ENCODE results near the gene DGKZ. TPM values are rescaled to one million over a fixed set of nuclear protein-coding genes. Genes with fewer than 3 reads are reported as not detected.
"Not testable (repeated sequence)": the region's sequence is repeated elsewhere in the genome, so short reads cannot be mapped to it uniquely, and the experiment has no call there.

Gene DGKZ, protein sequence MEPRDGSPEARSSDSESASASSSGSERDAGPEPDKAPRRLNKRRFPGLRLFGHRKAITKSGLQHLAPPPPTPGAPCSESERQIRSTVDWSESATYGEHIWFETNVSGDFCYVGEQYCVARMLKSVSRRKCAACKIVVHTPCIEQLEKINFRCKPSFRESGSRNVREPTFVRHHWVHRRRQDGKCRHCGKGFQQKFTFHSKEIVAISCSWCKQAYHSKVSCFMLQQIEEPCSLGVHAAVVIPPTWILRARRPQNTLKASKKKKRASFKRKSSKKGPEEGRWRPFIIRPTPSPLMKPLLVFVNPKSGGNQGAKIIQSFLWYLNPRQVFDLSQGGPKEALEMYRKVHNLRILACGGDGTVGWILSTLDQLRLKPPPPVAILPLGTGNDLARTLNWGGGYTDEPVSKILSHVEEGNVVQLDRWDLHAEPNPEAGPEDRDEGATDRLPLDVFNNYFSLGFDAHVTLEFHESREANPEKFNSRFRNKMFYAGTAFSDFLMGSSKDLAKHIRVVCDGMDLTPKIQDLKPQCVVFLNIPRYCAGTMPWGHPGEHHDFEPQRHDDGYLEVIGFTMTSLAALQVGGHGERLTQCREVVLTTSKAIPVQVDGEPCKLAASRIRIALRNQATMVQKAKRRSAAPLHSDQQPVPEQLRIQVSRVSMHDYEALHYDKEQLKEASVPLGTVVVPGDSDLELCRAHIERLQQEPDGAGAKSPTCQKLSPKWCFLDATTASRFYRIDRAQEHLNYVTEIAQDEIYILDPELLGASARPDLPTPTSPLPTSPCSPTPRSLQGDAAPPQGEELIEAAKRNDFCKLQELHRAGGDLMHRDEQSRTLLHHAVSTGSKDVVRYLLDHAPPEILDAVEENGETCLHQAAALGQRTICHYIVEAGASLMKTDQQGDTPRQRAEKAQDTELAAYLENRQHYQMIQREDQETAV
- 58.8 TPM for polyA plus RNA-seq (2013, experiment 1 of 2)
- 45.7 TPM for polyA plus RNA-seq (2013, experiment 2 of 2)

DNA sequence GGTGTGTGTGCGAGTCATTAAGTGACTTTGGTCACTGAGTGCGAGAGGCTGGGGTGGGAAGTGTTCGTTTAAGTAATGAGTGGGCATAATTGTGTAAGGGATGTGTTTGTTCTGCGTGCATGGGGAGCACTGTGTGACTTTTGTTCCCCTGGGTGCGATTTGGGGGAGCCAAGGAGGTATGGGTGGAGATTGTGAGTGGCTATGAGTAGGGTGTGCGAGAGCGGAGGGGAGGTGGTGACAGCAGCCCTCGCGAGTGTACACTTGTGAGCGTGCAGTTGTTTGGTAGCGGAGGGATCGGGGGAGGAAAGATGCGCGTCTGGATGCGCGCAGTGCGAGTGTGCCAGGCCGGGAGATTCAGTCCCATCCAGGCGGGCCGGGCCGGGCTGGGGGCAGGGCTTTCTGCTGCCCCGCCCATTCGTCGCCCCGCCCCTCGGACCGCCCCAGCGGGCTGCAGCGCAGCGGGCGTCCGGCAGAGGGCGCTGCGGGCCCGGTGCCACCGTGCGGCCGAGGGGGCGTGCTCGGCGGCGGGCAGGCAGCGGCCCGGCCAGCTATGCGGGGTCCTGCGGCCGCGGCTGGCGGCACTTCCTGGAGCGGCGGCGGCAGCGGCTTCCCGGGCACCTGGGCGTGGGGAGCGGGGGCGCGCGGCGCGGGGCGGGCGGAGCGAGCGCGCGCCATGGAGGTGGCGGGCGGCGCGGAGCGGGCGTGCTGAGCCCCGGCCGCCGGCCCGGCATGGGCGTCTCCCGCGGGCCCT lies at the start of gene DGKZ:
Gene DGKZ, plus strand, starts transcription at position 578 of the 751 bp plus-strand sequence. CDS start 197 bp downstream, outside the sequence.
- Histone ChIP-seq H3K4me3 (ENCODE audit: extremely low read depth, insufficient read depth, low read length, poor library complexity, severe bottlenecking) (peak within 1 kb of the TSS; percentile 70), H3K27ac (ENCODE audit: low read depth, low read length, severe bottlenecking) (no peak within 1 kb of the TSS), H3K36me3 (ENCODE audit: control insufficient read depth, insufficient read depth, low read length) (peaks cover 14% of the 10 kb centered on the region), H3K9me3 (ENCODE audit: control insufficient read depth, low read length) (no peaks in the 10 kb centered on the region), H3K4me1 (ENCODE audit: control insufficient read depth, insufficient read depth, low read length, poor library complexity, severe bottlenecking) (peaks cover 49% of the 10 kb centered on the region)
- 12 to 15% methylated on average over 49 to 66 of the region's 80 CpGs for WGBS, 2 experiments (ENCODE audit: insufficient coverage in 2 of 2)

DNA sequence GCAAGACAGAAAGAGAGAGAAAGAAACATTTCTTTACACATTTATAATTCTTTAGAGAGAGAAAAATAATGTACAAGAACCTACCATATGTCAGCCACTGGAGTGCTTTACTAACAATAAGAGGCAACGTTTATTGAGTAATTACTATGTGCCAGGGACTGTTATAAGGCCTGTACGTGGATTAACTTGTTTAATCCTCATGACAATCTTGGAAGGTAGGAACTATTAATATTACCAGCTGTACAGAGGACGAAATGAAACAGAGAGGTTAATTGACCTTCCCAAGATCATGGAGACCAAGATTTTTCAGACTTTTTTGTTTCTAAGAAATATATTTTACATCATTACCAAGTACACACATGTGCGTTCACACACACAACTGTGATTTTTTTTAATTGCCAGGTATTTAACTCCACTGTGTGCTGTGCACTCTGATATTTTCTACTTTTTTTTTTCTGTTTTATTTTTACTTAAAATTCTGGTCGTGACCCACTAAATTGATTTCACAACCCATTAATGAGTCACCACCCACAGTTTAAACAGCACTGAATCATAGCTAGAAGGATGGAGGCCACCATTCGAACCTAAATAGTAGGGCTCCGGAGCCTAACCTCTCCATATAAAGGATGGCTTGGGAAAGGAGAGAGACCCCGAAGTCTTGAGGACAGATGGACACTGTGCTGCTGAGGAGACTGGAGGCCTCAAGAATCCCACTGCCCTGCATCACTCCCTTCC lies 48.4 kb upstream of the DGKZ start:
- Histone ChIP-seq H3K4me1 (ENCODE audit: control insufficient read depth, insufficient read depth, low read length, poor library complexity, severe bottlenecking) (peaks cover 37% of the 10 kb centered on the region), H3K36me3 (ENCODE audit: control insufficient read depth, insufficient read depth, low read length) (peaks cover 54% of the 10 kb centered on the region), H3K27ac (ENCODE audit: low read depth, low read length, severe bottlenecking) (no peak overlapping the region), H3K9me3 (ENCODE audit: control insufficient read depth, low read length) (no peaks in the 10 kb centered on the region), H3K4me3 (ENCODE audit: extremely low read depth, insufficient read depth, low read length, poor library complexity, severe bottlenecking) (no peak overlapping the region)
- WGBS, 2 experiments (ENCODE audit: insufficient coverage in 2 of 2) = 97 to 100% methylated on average over 2 to 5 of the region's 8 CpGs

DNA sequence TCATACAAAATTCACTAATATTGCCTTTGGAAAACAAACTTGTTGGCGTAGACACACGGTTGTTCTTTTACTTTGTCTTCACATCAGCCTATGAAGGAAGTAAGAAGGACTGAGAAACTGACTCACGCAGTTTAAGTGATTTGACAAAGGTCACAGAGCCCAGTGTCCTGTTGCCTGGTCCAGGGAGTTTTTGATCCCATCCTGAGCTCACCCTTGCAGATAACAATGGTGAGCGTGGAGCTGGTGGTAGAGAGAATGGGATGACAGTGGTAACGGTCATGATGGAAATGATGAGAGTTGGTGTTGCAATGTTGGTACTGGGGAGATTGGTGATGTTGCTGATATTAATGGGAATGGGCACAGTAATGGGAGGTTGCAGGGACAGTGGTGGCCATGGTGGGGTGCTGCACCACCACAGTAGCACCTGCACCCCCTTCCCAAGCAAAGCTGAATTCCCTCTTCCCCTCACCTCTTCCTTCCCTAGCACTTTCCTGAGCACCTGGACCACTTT lies 47.8 kb upstream of the DGKZ start:
- Histone ChIP-seq H3K9me3 (ENCODE audit: control insufficient read depth, low read length) (no peaks in the 10 kb centered on the region), H3K4me1 (ENCODE audit: control insufficient read depth, insufficient read depth, low read length, poor library complexity, severe bottlenecking) (peaks cover 31% of the 10 kb centered on the region), H3K4me3 (ENCODE audit: extremely low read depth, insufficient read depth, low read length, poor library complexity, severe bottlenecking) (no peak overlapping the region), H3K27ac (ENCODE audit: low read depth, low read length, severe bottlenecking) (no peak overlapping the region), H3K36me3 (ENCODE audit: control insufficient read depth, insufficient read depth, low read length) (peaks cover 54% of the 10 kb centered on the region)
- 90 to 98% methylated on average over 5 of the region's 5 CpGs for WGBS, 2 experiments (ENCODE audit: insufficient coverage in 2 of 2)

DNA sequence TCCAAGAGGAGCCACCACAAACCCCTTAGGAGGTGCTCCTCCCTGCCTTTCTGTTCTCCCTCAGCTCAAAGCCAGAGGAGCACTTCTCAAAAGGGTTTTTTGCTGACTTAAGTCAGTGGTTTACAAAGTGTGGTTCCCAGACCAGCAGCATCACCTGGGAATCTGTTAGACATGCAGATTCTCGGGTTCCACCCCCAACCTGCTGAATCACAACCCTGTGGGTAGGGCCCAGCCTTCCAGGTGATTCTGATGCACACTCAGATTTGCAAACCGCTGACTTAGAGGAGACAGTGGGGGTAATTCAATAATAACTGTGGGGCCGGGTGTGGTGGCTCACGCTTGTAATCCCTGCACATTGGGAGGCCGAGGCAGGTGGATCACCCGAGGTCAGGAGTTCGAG lies 47.0 kb upstream of the DGKZ start:
- Histone ChIP-seq H3K4me1 (ENCODE audit: control insufficient read depth, insufficient read depth, low read length, poor library complexity, severe bottlenecking) (peaks cover 29% of the 10 kb centered on the region), H3K4me3 (ENCODE audit: extremely low read depth, insufficient read depth, low read length, poor library complexity, severe bottlenecking) (no peak overlapping the region), H3K27ac (ENCODE audit: low read depth, low read length, severe bottlenecking) (no peak overlapping the region), H3K36me3 (ENCODE audit: control insufficient read depth, insufficient read depth, low read length) (peaks cover 61% of the 10 kb centered on the region), H3K9me3 (ENCODE audit: control insufficient read depth, low read length) (no peaks in the 10 kb centered on the region)
- WGBS, 2 experiments (ENCODE audit: insufficient coverage in 2 of 2) = 98 to 99% methylated on average over 7 of the region's 7 CpGs

DNA sequence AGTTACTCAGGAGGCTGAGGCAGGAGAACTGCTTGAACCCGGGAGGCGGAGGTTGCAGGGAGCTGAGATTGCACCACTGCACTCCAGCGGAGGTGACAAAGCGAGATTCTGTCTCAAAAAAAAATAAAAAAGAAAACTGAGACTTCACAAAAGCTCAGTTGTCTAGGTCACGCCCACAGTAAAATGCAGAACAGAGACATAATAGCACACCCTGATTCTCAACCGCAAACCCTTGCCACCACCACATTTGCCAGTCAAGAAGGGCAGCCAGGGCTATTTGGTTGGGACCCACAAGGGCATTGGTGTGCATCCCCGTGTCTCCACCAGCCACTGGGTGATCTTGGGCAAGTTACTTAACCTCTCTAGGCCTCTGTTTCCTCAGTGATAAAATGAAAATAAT lies 44.4 kb upstream of the DGKZ start:
- WGBS, 2 experiments (ENCODE audit: insufficient coverage in 2 of 2) = 94 to 98% methylated on average over 6 to 7 of the region's 7 CpGs
- Histone ChIP-seq H3K36me3 (ENCODE audit: control insufficient read depth, insufficient read depth, low read length) (peaks cover 71% of the 10 kb centered on the region), H3K4me1 (ENCODE audit: control insufficient read depth, insufficient read depth, low read length, poor library complexity, severe bottlenecking) (peaks cover 8% of the 10 kb centered on the region), H3K9me3 (ENCODE audit: control insufficient read depth, low read length) (no peaks in the 10 kb centered on the region), H3K27ac (ENCODE audit: low read depth, low read length, severe bottlenecking) (no peak overlapping the region), H3K4me3 (ENCODE audit: extremely low read depth, insufficient read depth, low read length, poor library complexity, severe bottlenecking) (no peak overlapping the region)

DNA sequence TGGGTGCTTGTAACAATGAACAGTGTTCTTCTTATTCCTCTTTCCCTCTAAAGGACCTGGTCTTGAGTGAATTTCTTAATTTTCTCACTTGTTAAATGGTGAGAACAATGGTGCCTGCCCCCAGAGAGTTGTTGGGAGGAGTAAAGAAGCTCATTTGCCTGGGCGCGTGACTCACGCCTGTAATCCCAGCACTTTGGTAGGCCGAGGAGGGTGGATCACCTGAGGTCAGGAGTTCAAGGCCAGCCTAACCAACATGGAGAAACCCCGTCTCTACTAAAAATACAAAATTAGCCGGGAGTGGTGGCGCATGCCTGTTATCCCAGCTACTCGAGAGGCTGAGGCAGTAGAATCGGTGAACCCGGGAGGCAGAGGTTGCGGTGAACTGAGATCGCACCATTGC lies 43.2 kb upstream of the DGKZ start:
- Histone ChIP-seq H3K4me1 (ENCODE audit: control insufficient read depth, insufficient read depth, low read length, poor library complexity, severe bottlenecking) (peaks cover 12% of the 10 kb centered on the region), H3K36me3 (ENCODE audit: control insufficient read depth, insufficient read depth, low read length) (peaks cover 72% of the 10 kb centered on the region)
- WGBS, 2 experiments (ENCODE audit: insufficient coverage in 2 of 2) = 92 to 96% methylated on average over 12 of the region's 12 CpGs
- not testable (repeated sequence) for H3K27ac ChIP-seq (ENCODE audit: low read depth, low read length, severe bottlenecking); H3K4me3 ChIP-seq (ENCODE audit: extremely low read depth, insufficient read depth, low read length, poor library complexity, severe bottlenecking); H3K9me3 ChIP-seq (ENCODE audit: control insufficient read depth, low read length)

DNA sequence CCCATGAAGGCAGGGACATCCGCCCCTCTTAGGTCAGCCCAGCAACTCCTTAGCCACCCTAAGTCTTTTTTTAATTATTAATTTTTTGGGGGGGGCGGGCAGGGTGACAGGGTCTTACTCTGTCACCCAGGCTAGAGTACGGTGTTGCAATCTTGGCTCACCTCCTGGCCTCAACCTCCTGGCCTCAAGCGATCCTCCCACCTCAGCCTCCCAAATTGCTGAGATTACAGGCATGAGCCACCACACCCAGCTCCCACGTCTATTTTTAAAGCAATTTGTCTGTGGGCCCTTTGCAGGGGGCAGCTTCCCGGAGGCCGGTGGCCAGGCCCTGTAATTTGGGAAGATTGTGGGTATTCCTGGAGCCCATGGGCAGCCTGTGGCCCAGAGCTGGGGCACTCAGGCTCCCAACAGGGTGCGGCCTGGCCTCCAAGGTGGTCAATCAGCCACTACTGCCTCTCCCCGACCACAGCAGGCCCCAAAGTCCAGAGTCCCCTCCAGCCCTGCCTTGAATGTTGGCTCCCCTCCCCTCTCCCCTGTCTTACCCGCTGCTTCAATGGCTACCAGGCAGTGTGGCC lies 42.6 kb upstream of the DGKZ start:
- H3K27ac ChIP-seq (ENCODE audit: low read depth, low read length, severe bottlenecking) = no peak overlapping the region
- H3K36me3 ChIP-seq (ENCODE audit: control insufficient read depth, insufficient read depth, low read length) = peaks cover 72% of the 10 kb centered on the region
- no peak overlapping the region for H3K4me3 ChIP-seq (ENCODE audit: extremely low read depth, insufficient read depth, low read length, poor library complexity, severe bottlenecking)
- H3K4me1 ChIP-seq (ENCODE audit: control insufficient read depth, insufficient read depth, low read length, poor library complexity, severe bottlenecking) = peaks cover 13% of the 10 kb centered on the region
- 96 to 100% methylated on average over 4 to 5 of the region's 10 CpGs for WGBS, 2 experiments (ENCODE audit: insufficient coverage in 2 of 2)
- H3K9me3 ChIP-seq (ENCODE audit: control insufficient read depth, low read length) = no peaks in the 10 kb centered on the region

DNA sequence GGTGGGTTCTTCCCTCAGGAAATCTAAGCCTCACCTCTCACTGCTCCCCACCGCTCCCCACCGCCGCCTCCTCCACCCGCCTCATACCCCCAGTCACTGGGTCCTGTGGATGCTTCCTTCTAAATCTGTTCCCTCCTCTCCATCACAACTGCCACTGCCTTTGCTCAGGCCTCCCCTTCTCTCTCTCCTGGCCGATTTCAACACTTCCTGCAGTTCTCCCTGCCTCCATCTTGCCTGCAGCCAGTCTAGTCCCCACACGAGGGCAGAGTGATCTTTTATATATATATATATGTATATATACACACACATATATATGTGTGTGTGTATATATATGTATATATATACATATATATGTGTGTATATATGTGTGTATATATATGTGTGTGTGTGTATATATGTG lies 42.0 kb upstream of the DGKZ start:
- WGBS, 2 experiments (ENCODE audit: insufficient coverage in 2 of 2) = 97 to 100% methylated on average over 4 of the region's 6 CpGs

DNA sequence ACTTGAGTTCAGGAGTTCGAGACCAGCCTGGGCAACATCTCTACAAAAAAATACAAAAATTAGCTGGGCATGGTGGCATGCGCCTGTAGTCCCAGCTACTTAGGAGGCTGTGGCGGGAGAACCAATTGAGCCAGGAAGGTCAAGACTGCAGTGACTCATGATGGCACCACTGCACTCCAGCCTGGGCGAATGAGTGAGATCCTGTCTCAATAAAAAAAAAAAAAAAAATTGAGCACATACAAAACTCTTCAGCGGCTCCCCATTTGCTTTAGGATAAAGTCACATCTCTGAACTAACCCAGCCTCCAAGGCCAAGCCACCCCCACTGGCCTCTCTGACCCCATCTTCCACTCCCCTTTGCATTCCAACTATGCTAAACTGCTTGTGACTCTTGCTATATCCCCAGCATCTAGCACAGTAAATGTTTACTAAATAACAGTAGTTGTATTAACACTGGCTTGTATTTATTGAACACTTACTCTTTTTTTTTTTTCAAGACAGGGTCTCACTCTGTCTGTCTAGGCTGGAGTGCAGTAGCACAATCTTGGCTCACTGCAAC lies 40.9 kb upstream of the DGKZ start:
- H3K36me3 ChIP-seq (ENCODE audit: control insufficient read depth, insufficient read depth, low read length) = peaks cover 73% of the 10 kb centered on the region
- 84 to 93% methylated on average over 2 to 5 of the region's 5 CpGs for WGBS, 2 experiments (ENCODE audit: insufficient coverage in 2 of 2)

More for the DNA sequence above, 42.0 kb upstream of the DGKZ start:
- H3K4me1 ChIP-seq (ENCODE audit: control insufficient read depth, insufficient read depth, low read length, poor library complexity, severe bottlenecking) = peaks cover 14% of the 10 kb centered on the region
- no peaks in the 10 kb centered on the region for H3K9me3 ChIP-seq (ENCODE audit: control insufficient read depth, low read length)
- H3K4me3 ChIP-seq (ENCODE audit: extremely low read depth, insufficient read depth, low read length, poor library complexity, severe bottlenecking) = no peak overlapping the region
- peaks cover 71% of the 10 kb centered on the region for H3K36me3 ChIP-seq (ENCODE audit: control insufficient read depth, insufficient read depth, low read length)
- H3K27ac ChIP-seq (ENCODE audit: low read depth, low read length, severe bottlenecking) = no peak overlapping the region

More for the DNA sequence above, 40.9 kb upstream of the DGKZ start:
- Histone ChIP-seq H3K4me3 (ENCODE audit: extremely low read depth, insufficient read depth, low read length, poor library complexity, severe bottlenecking) (no peak overlapping the region), H3K4me1 (ENCODE audit: control insufficient read depth, insufficient read depth, low read length, poor library complexity, severe bottlenecking) (peaks cover 14% of the 10 kb centered on the region), H3K27ac (ENCODE audit: low read depth, low read length, severe bottlenecking) (no peak overlapping the region), H3K9me3 (ENCODE audit: control insufficient read depth, low read length) (no peaks in the 10 kb centered on the region)
